GM23248 (cell line): Measurements from ENCODE around the gene TRIO. TPM values are rescaled to one million over a fixed set of nuclear protein-coding genes. Genes with fewer than 3 reads are reported as not detected.

Experiments
- DNase-seq: peaks from one replicate; pipeline ENCODE4 v3.0.0-alpha.2; 2015
- H2AFZ ChIP-seq: fragments of 200-600 bp; sonication (generic); 2 replicates; pipeline ENCODE4 v1.6.1; 2016; ENCODE audit warnings: antibody characterized with exemption
- H3F3A ChIP-seq: fragments of 200-600 bp; sonication (generic); 2 replicates; pipeline ENCODE4 v1.6.1; 2016; ENCODE audit warnings: mild to moderate bottlenecking, antibody characterized with exemption, mixed run types; ENCODE audit not compliant: insufficient read depth
- H3K27ac ChIP-seq: fragments of 200-600 bp; sonication (generic); 2 replicates; pipeline ENCODE4 v1.5.1; 2016; ENCODE audit warnings: mild to moderate bottlenecking
- H3K27me3 ChIP-seq: fragments of 200-600 bp; sonication (generic); replicated peaks from 2 replicates; pipeline ENCODE4 v1.6.1; 2016; ENCODE audit warnings: mild to moderate bottlenecking; ENCODE audit not compliant: insufficient read depth
- H3K36me3 ChIP-seq: fragments of 200-600 bp; sonication (generic); 2 replicates; pipeline ENCODE4 v1.6.1; 2016; ENCODE audit warnings: low read depth, mild to moderate bottlenecking
- H3K4me1 ChIP-seq: fragments of 200-600 bp; sonication (generic); 2 replicates; pipeline ENCODE4 v1.6.1; 2016; ENCODE audit warnings: mild to moderate bottlenecking; ENCODE audit not compliant: insufficient read depth
- H3K4me2 ChIP-seq: fragments of 200-600 bp; sonication (generic); one replicate; pipeline ENCODE4 v1.6.1; 2016; ENCODE audit warnings: mild to moderate bottlenecking; ENCODE audit not compliant: unreplicated experiment
- H3K4me3 ChIP-seq: fragments of 200-600 bp; sonication (generic); 2 replicates; pipeline ENCODE4 v1.5.1; 2016; ENCODE audit warnings: mild to moderate bottlenecking
- H3K79me2 ChIP-seq: fragments of 200-600 bp; sonication (generic); 2 replicates; pipeline ENCODE4 v1.6.1; 2016; ENCODE audit warnings: mild to moderate bottlenecking; ENCODE audit not compliant: insufficient read depth
- H3K9ac ChIP-seq: fragments of 200-600 bp; sonication (generic); 2 replicates; pipeline ENCODE4 v1.6.1; 2016; ENCODE audit warnings: mild to moderate bottlenecking
- H3K9me2 ChIP-seq: fragments of 200-600 bp; sonication (generic); 2 replicates; pipeline ENCODE4 v1.6.1; 2016; ENCODE audit warnings: mixed run types, mild to moderate bottlenecking, moderate library complexity; ENCODE audit not compliant: insufficient read depth
- H3K9me3 ChIP-seq: fragments of 200-600 bp; sonication (generic); one replicate; pipeline ENCODE4 v1.6.1; 2017; ENCODE audit warnings: low read depth
- H4K20me1 ChIP-seq: fragments of 200-600 bp; sonication (generic); 2 replicates; pipeline ENCODE4 v1.6.0; 2016; ENCODE audit not compliant: insufficient read depth
- EZH2 ChIP-seq: fragments of 200-600 bp; sonication (generic); IDR thresholded peaks from 2 replicates; pipeline ENCODE4 v1.6.1; 2018; ENCODE audit warnings: antibody characterized with exemption, mild to moderate bottlenecking; ENCODE audit not compliant: insufficient read depth, poor library complexity, severe bottlenecking
- EZH2phosphoT487 ChIP-seq: fragments of 200-600 bp; sonication (generic); IDR thresholded peaks from 2 replicates; pipeline ENCODE4 v1.6.1; 2018; ENCODE audit warnings: antibody characterized with exemption, moderate library complexity, mild to moderate bottlenecking, low read depth; ENCODE audit not compliant: insufficient read depth
- WGBS, 2 experiments: methylation state at CpG; one replicate each; pipeline ENCODE4 v1.1.6; 2015 to 2017; ENCODE audit warnings: low lambda C conversion rate in 2 of 2, low coverage in 1 of 2; ENCODE audit errors: missing lambda C conversion rate in 2 of 2; 5-methylcytosine and 5-hydroxymethylcytosine counted together
- in situ Hi-C: fragments of 300-500 bp; cut with MboI; formaldehyde crosslinking; loops from 2 replicates; pipeline ENCODE4 v1.15.0; 2020
- polyA plus RNA-seq: library from polyadenylated mRNA; unstranded; fragments of >200 nt; fragmentation: Nextera tagmentation; extraction: Ambion mirVana; gene quantifications from 2 replicates; pipeline ENCODE4 v1.2.1, GENCODE V29; 2016
- total RNA-seq: library from RNA; depleted of rRNA; stranded (reverse); fragments of >200 nt; shearing (Covaris generic); gene quantifications from 2 replicates; pipeline ENCODE4 v1.2.3, GENCODE V29; 2014

The TRIO gene
- total and polyA plus RNA-seq, 2 experiments from 2014 or later: 28.1 to 198 TPM

- H3K9ac ChIP-seq: 0 out of 2 replicates have a peak overlapping the region, but pooled peaks have one; percentile 1
- peaks cover 82% of the 10 kb centered on the region for H3F3A ChIP-seq
- H3K9me2 ChIP-seq: no peaks in the 10 kb centered on the region
- in situ Hi-C loops: no loop called here
- H3K27me3 ChIP-seq: no peaks in the 10 kb centered on the region
- H2AFZ ChIP-seq: no peak overlapping the region
- peak overlapping the region; percentile 84 for H3K27ac ChIP-seq
- peaks cover 91% of the 10 kb centered on the region for H3K36me3 ChIP-seq
- WGBS, 2 experiments: 83 to 89% methylated on average over 3 of the region's 3 CpGs
- H3K9me3 ChIP-seq: no peaks in the 10 kb centered on the region
- peaks cover 92% of the 10 kb centered on the region for H3K79me2 ChIP-seq
- no peak for TF ChIP-seq EZH2
- TF ChIP-seq EZH2phosphoT487: no peak
- no peak overlapping the region for H3K4me3 ChIP-seq
- no peak for DNase-seq
- H3K4me2 ChIP-seq: no peak overlapping the region
- peaks cover 26% of the 10 kb centered on the region for H3K4me1 ChIP-seq
- no peaks in the 10 kb centered on the region for H4K20me1 ChIP-seq
These were observed 336.1 kb downstream of the TRIO start for GRCh38 chr5:14479143-14479696.

- Histone ChIP-seq H3K36me3 (peaks cover 88% of the 10 kb centered on the region), H3K9ac (no peak overlapping the region), H2AFZ (no peak overlapping the region), H3K4me1 (peaks cover 14% of the 10 kb centered on the region), H4K20me1 (no peaks in the 10 kb centered on the region), H3K9me2 (no peaks in the 10 kb centered on the region), H3F3A (peaks cover 80% of the 10 kb centered on the region), H3K79me2 (peaks cover 89% of the 10 kb centered on the region), H3K27me3 (no peaks in the 10 kb centered on the region), H3K4me2 (no peak overlapping the region), H3K27ac (no peak overlapping the region), H3K9me3 (no peaks in the 10 kb centered on the region), H3K4me3 (no peak overlapping the region)
- in situ Hi-C loops: no loop called here
- TF ChIP-seq EZH2 (no peak), EZH2phosphoT487 (no peak)
- DNase-seq: no peak
- WGBS, 2 experiments: 90 to 91% methylated on average over 8 of the region's 8 CpGs
These were observed 338.2 kb downstream of the TRIO start for GRCh38 chr5:14481349-14481748.

GRCh38 chr5:14482085-14482484 lies 338.9 kb downstream of the TRIO start:
- Histone ChIP-seq H3K27me3 (no peaks in the 10 kb centered on the region), H3K27ac (no peak overlapping the region; the same call in 1 of the 2 replicates), H3K4me3 (no peak overlapping the region), H2AFZ (no peak overlapping the region), H3K79me2 (peaks cover 86% of the 10 kb centered on the region), H3K4me1 (peaks cover 7% of the 10 kb centered on the region), H3K36me3 (peaks cover 94% of the 10 kb centered on the region), H3K9me3 (no peaks in the 10 kb centered on the region), H3K4me2 (no peak overlapping the region), H3K9ac (no peak overlapping the region), H3F3A (peaks cover 77% of the 10 kb centered on the region), H3K9me2 (no peaks in the 10 kb centered on the region), H4K20me1 (no peaks in the 10 kb centered on the region)
- WGBS, 2 experiments: 82% methylated on average over 5 of the region's 5 CpGs
- no peak for DNase-seq
- TF ChIP-seq EZH2phosphoT487: no peak
- in situ Hi-C loops: no loop called here

- H3K36me3 ChIP-seq: peaks cover 87% of the 10 kb centered on the region
- in situ Hi-C loops: no loop called here
These were observed 340.5 kb downstream of the TRIO start for GRCh38 chr5:14483504-14484157.

More at GRCh38 chr5:14483504-14484157, 340.5 kb downstream of the TRIO start:
- Histone ChIP-seq H3K9me3 (no peaks in the 10 kb centered on the region), H2AFZ (no peak overlapping the region), H3K27ac (no peak overlapping the region), H3K27me3 (no peaks in the 10 kb centered on the region), H4K20me1 (no peaks in the 10 kb centered on the region), H3K79me2 (peaks cover 80% of the 10 kb centered on the region), H3K4me2 (no peak overlapping the region), H3K4me3 (no peak overlapping the region), H3K4me1 (no peaks in the 10 kb centered on the region), H3K9me2 (no peaks in the 10 kb centered on the region), H3F3A (peaks cover 68% of the 10 kb centered on the region), H3K9ac (no peak overlapping the region)
- TF ChIP-seq EZH2 (no peak), EZH2phosphoT487 (no peak)
- 93 to 95% methylated on average over 14 to 16 of the region's 16 CpGs for WGBS, 2 experiments
- no peak for DNase-seq
